Activated CD4-positive, alpha-beta T cell treated with anti-CD3 and anti-CD28 coated beads, Interleukin-2, amount 50 U/mL, for 16 hours (primary cell): ENCODE data around the gene HTRA2.

ENCODE experiments used
- DNase-seq: peaks from one replicate; pipeline ENCODE4 v3.0.0-alpha.2; 2020

Gene HTRA2

DNA sequence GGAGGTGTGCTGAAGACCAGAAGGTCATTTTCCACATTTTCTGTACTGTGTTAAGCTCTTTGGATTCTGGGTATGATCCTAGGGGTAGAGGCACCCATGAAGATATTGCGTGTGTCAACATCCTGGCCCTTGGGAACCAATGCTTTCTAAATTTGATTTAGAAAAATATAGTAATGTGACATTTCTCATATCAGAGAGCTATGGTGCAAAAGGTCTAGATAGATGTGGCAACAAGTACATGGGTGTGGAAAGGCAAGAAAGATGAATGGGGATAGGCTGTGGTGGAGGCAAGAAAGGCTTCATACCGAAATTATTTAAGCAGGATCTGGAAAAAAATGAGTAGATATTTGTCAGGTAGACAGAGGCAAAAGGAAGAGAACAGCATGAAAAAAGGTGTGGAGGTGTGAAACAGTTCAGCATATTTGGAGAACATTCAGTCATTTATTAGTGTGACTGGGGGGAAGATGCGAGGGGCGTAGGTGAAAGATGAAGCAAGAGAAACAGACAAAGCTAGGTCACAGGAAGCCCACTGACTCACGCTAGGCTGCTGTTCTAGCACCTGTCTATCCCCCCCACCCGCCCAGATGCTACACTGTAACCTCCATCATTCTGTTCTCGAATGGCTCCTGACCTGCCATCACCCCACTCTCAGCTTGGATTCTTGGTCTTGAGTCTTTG lies 36.5 kb downstream of the HTRA2 start:
- no peak for DNase-seq

GRCh38 chr2:74566754-74567085 lies 37.0 kb downstream of the HTRA2 start:
- DNase-seq, result no peak

GRCh38 chr2:74567881-74568280 lies 38.1 kb downstream of the HTRA2 start:
- DNase-seq, result no peak

DNA sequence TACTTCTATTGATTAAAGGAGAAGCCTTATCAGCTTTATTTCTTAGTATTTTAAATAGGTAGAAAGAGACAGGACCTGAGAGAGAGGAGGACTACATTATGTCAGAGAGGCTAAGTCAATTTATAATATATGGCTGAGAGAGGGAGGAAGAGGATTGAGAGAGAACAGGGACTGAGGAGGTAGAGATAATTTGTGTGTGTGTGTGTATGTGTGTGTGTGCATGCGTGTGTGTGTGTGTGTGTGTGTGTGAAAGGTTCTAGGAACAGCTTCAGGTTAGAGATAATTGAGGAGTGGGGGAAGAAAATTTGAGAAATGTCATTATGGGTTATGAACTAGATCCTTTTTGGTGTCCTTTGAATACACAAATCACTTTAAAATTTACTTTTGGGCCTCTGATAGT lies 40.0 kb downstream of the HTRA2 start:
- no peak for DNase-seq

GRCh38 chr2:74571058-74571457 lies 41.3 kb downstream of the HTRA2 start:
- DNase-seq, result peak; percentile 61

DNA sequence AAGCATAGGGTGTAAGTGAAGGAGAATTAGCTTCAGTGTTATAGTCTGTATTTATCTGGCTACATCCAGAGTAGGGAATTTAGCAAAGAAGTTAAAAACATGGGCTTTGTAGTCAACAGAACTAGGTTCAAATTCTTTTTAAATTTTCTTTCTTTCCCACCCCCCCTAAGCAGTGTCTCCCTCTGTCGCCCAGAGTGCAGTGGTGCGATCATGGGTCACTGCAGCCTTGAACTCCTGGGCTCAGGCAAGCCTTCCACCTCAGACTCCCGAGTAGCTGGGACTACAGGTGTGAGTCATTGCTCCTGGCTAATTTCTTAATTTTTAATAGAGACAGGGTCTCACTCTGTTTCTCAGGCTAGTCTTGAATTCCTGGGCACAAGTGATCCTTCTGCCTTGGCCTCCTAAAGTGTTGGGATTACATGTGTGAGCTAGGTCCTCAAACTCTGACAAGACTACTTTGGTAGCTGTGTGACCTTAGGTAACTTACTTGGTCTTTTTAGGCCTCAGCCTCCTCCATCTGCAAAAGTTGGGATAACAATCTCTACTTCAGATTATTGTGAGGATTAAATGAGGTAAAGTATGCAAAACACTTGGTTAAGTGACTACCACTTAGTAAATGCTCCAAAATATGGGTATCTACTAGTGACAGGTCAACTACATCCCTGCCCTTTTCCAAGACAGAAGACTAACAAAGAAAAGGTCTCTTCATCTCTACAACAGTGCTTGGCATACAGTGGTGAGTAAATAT lies 42.6 kb downstream of the HTRA2 start:
- DNase-seq, result no peak

DNA sequence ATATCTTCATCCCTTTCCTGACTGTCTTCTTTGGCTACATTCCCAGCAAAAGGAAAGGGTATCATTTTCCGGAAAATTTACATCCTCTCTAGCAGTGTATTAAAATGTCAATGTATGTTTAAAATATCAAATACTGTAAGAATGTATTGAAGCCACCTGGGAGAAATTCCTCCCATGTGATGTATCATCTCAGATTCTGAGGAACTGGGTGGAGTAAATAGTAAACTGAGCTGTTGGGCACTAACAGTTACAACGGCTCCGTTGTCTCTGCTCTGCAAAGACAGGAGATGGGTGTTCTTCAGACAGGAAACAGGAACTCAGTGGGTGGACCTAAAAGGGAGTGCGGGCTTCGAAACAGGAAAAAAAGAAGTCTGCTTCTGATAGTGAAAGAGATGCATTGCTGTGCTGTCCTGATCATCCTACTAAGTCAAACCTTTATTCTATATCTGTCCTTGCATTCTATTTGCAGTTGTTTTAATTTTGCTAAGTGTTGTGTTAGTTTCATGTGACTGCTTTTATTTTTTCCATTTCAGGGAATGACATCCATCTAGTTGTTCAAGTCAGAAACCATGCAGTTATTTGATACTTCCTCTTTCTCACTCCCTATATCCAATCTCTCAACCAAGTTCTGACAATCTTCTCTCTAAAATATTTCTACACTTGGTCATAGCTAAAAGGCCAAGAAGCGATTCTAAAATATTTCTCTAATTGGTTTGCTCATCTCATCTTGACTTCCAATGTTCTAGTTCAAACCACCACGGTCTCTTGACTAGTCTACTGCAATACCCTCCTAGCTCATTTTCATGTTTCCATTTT lies 44.2 kb downstream of the HTRA2 start:
- peak; percentile 76 for DNase-seq

GRCh38 chr2:74575320-74575719 lies 45.6 kb downstream of the HTRA2 start:
- DNase-seq, result no peak

DNA sequence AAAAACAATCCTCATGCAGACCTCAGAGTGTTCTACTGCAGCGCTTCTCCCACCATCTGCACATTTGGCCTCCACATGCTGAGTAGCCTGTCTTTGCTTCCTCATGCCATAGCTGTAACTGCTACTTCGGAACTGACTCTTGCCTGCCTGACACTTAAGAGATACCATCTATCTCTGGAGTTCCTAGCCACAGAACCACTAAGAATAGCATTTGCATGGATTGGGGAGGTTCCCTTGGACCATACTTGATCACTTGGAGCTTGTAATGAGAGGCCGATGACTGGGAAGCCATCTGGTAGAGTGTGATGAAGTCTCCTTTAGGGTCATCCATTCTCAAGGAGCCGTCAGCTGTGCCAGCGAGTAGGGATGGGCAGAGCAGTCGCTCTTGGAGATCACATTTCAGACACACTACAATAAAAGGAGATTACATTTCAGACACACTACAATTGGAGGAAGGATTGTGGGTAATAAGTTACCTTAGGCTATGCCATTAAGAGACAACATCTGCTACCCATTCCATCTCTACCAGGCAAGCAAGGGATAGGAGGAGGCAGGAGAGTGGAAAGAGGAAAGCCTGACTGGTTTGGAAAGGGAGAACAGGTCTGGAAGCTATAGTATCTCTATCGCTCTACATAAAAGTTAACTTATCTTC lies 46.6 kb downstream of the HTRA2 start:
- DNase-seq, result no peak

GRCh38 chr2:74576863-74577229 lies 47.1 kb downstream of the HTRA2 start:
- DNase-seq, result no peak

DNA sequence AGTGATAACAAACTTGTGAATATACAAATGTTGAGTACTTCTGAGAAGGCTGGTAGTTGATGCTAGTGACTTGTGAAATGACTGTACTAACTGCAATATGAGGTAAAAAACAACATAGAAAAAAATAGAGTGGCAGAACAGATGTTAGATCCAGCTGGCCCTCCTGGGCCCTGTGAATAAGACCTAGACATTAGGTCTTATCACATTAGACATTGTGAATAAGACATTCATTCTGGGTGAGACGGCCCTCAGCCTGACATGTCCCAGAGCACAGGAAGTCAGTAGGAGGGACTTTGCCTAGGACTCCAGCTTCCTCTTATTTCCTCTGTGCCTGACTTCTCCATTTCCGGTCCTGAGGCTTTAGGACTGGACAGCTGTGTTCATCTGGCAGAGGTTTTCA lies 47.7 kb downstream of the HTRA2 start:
- DNase-seq, result peak; percentile 72

- DNase-seq, result peak; percentile 35
These were observed 48.7 kb downstream of the HTRA2 start for GRCh38 chr2:74578408-74578807.

GRCh38 chr2:74581463-74581862 lies 51.7 kb downstream of the HTRA2 start:
- DNase-seq, result no peak

DNA sequence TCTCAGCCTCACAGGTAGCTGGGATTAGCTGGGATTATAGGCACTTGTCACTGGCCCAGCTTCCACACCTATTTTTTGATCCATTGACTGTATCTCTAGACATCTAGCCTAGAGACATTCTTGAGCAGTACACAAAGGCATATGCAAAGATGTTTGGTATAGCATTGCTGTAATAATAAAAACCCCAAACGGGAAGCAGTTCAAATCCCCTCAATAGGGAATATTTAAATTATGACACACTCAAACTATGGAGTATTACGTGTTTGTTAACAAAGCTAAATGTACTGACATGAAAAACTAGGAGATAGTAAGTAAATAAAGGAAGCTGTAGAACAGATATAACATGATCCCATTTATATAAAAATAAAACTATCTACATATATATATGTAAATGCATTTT lies 52.5 kb downstream of the HTRA2 start:
- DNase-seq, result no peak
